Ishikawa (cell line): ENCODE measurements around the gene MKRN1.

ENCODE experiments used
- CEBPB ChIP-seq: IDR thresholded peaks from 2 replicates; pipeline ENCODE4 v1.6.1; 2012
- CREB1 ChIP-seq: IDR thresholded peaks from 2 replicates; pipeline ENCODE4 v1.6.1; 2012; ENCODE audit warnings: low read depth
- EGR1 ChIP-seq: IDR thresholded peaks from 2 replicates; pipeline ENCODE4 v1.6.1; 2012
- NFIC ChIP-seq: IDR thresholded peaks from 2 replicates; pipeline ENCODE4 v1.6.1; 2012
- TAF1 ChIP-seq: IDR thresholded peaks from 2 replicates; pipeline ENCODE4 v1.6.1; 2012; ENCODE audit warnings: low read depth, mild to moderate bottlenecking
- ZBTB7A ChIP-seq: IDR thresholded peaks from 2 replicates; pipeline ENCODE4 v1.6.1; 2012; ENCODE audit warnings: low read depth
- TF ChIP-seq, protein P1 (sequence below): IDR thresholded peaks from 2 replicates; pipeline ENCODE4 v1.6.1; 2012
- TF ChIP-seq, protein P2 (sequence below): IDR thresholded peaks from 2 replicates; pipeline ENCODE4 v1.6.1; 2012; ENCODE audit warnings: low read depth, mild to moderate bottlenecking

DNA sequence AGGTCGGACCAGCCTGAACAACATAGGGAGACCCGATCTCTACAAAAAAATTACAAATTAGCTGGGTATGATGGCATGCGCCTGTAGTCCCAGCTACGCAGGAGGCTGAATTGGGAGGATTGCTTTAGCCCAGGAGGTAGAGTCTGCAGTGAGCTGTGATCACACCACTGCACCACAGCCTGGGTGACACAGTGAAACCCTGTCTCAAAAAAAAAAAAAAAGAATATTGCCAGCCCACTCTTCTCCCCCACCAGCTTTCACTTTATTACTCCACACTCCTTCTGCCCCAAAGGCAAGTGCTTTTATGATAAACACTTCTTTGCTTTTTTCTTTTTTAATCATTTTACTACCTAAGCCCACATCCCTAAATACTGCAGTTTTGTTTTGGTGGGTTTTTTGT is 60.7 kb downstream of the MKRN1 start:
- TF ChIP-seq TAF1: no peak
- no peak for TF ChIP-seq EGR1
- no peak for TF ChIP-seq ZBTB7A
- TF ChIP-seq CREB1: no peak
- TF ChIP-seq, protein P1, sequence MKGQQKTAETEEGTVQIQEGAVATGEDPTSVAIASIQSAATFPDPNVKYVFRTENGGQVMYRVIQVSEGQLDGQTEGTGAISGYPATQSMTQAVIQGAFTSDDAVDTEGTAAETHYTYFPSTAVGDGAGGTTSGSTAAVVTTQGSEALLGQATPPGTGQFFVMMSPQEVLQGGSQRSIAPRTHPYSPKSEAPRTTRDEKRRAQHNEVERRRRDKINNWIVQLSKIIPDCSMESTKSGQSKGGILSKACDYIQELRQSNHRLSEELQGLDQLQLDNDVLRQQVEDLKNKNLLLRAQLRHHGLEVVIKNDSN: no peak
- TF ChIP-seq, protein P2, sequence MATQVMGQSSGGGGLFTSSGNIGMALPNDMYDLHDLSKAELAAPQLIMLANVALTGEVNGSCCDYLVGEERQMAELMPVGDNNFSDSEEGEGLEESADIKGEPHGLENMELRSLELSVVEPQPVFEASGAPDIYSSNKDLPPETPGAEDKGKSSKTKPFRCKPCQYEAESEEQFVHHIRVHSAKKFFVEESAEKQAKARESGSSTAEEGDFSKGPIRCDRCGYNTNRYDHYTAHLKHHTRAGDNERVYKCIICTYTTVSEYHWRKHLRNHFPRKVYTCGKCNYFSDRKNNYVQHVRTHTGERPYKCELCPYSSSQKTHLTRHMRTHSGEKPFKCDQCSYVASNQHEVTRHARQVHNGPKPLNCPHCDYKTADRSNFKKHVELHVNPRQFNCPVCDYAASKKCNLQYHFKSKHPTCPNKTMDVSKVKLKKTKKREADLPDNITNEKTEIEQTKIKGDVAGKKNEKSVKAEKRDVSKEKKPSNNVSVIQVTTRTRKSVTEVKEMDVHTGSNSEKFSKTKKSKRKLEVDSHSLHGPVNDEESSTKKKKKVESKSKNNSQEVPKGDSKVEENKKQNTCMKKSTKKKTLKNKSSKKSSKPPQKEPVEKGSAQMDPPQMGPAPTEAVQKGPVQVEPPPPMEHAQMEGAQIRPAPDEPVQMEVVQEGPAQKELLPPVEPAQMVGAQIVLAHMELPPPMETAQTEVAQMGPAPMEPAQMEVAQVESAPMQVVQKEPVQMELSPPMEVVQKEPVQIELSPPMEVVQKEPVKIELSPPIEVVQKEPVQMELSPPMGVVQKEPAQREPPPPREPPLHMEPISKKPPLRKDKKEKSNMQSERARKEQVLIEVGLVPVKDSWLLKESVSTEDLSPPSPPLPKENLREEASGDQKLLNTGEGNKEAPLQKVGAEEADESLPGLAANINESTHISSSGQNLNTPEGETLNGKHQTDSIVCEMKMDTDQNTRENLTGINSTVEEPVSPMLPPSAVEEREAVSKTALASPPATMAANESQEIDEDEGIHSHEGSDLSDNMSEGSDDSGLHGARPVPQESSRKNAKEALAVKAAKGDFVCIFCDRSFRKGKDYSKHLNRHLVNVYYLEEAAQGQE: no peak
- no peak for TF ChIP-seq NFIC
- no peak for TF ChIP-seq CEBPB
